Measurements from ENCODE around the gene MAGI1. TPM values are rescaled to one million over a fixed set of nuclear protein-coding genes. Genes with fewer than 3 reads are reported as not detected.

Gene MAGI1
- total RNA-seq, 2 donors from 2014 or later, result 37.5 to 51.6 TPM

GRCh38 chr3:65605876-65606432 lies 432.8 kb downstream of the MAGI1 start:
- no peaks in the 10 kb centered on the region for H3K9me3 ChIP-seq
- 89% methylated on average over 5 of the region's 5 CpGs for WGBS
- no peaks in the 10 kb centered on the region for H3K27me3 ChIP-seq (replicated peaks; ENCODE audit: insufficient read depth)
- H3K4me3 ChIP-seq, result no peak overlapping the region
- DNase-seq (ENCODE audit: low spot score), result no peak
- intact Hi-C loops (cut with DNase I), result no loop called here
- TF ChIP-seq POLR2A (IDR thresholded peaks at IDR 0.05) (no peak), POLR2AphosphoS5 (IDR thresholded peaks at IDR 0.05) (no peak), CTCF (IDR thresholded peaks at IDR 0.05) (no peak)
- no peaks in the 10 kb centered on the region for H3K4me1 ChIP-seq (replicated peaks)
- H3K36me3 ChIP-seq, result no peaks in the 10 kb centered on the region
- no peak overlapping the region for H3K27ac ChIP-seq

DNA sequence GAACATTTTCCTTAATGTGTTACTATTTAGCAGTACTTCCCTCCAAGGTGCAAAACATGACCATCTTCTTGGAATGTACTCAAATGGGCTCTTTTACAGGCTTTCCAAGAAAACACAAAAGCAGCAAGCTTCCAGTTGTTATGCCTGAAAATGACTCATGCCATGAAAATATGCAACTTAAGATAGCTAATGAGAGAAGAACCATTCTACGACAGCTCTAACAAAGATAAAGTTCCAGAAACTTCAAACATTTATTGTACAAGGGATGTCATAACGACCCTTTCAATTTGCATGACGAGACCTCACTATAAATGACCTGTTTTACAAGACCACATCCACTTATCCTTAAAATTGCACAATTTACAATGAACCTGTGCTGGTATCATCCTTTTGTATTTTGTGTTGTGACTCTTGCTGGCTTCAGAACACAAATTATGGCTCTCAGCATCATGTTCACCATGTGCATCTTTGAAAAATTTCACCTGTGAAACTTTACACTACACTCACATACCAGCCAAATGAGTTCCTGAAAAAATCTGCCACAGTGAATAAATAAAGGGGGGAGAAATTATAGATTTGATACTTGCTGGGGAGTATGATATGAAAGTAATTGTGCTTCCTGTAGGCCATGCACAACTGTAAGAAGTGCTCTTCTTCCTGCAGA lies 433.7 kb downstream of the MAGI1 start:
- intact Hi-C loops (cut with DNase I), result no loop called here
- TF ChIP-seq POLR2AphosphoS5 (IDR thresholded peaks at IDR 0.05) (no peak), POLR2A (IDR thresholded peaks at IDR 0.05) (no peak), CTCF (IDR thresholded peaks at IDR 0.05) (no peak)
- Histone ChIP-seq H3K36me3 (no peaks in the 10 kb centered on the region), H3K27ac (no peak overlapping the region), H3K27me3 (replicated peaks; ENCODE audit: insufficient read depth) (no peaks in the 10 kb centered on the region), H3K9me3 (no peaks in the 10 kb centered on the region), H3K4me3 (no peak overlapping the region), H3K4me1 (replicated peaks) (no peaks in the 10 kb centered on the region)
- WGBS, result 49% methylated on average over 3 of the region's 3 CpGs
- DNase-seq (ENCODE audit: low spot score), result no peak

DNA sequence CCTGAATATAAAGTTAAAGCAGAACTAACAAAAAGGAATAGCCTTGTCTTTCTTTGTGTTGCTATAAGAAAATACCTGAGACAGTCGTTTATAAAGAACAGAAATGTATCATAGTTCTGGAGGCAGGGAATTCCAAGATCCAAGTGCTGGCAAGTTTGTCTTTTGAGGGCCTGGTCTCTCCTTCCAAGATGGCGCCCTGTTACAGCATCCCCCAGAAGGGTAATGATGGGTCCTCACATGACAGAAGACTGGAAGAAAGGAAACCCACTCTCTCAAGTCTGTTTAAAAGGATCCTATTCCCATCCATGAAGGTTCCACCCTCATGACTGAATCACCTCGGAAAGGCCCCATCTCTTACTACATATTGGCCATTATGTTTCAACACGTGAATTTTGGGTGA lies 435.1 kb downstream of the MAGI1 start:
- DNase-seq (ENCODE audit: low spot score), result no peak
- Histone ChIP-seq H3K36me3 (no peaks in the 10 kb centered on the region), H3K27me3 (replicated peaks; ENCODE audit: insufficient read depth) (no peaks in the 10 kb centered on the region), H3K4me1 (replicated peaks) (no peaks in the 10 kb centered on the region), H3K27ac (no peak overlapping the region), H3K4me3 (no peak overlapping the region), H3K9me3 (no peaks in the 10 kb centered on the region)
- 93% methylated on average over 4 of the region's 4 CpGs for whole genome bisulfite sequencing
- intact Hi-C loops (cut with DNase I), result no loop called here
- TF ChIP-seq POLR2AphosphoS5 (IDR thresholded peaks at IDR 0.05) (no peak), CTCF (IDR thresholded peaks at IDR 0.05) (no peak), POLR2A (IDR thresholded peaks at IDR 0.05) (no peak)

GRCh38 chr3:65600888-65601287 lies 437.8 kb downstream of the MAGI1 start:
- TF ChIP-seq CTCF (IDR thresholded peaks at IDR 0.05) (no peak), POLR2A (IDR thresholded peaks at IDR 0.05) (no peak), POLR2AphosphoS5 (IDR thresholded peaks at IDR 0.05) (no peak)
- Histone ChIP-seq H3K9me3 (no peaks in the 10 kb centered on the region), H3K4me3 (no peak overlapping the region), H3K36me3 (no peaks in the 10 kb centered on the region), H3K27ac (no peak overlapping the region), H3K4me1 (replicated peaks) (no peaks in the 10 kb centered on the region), H3K27me3 (replicated peaks; ENCODE audit: insufficient read depth) (no peaks in the 10 kb centered on the region)
- no peak for DNase-seq (ENCODE audit: low spot score)
- 92% methylated on average over 2 of the region's 2 CpGs for WGBS
- intact Hi-C loops (cut with DNase I), result no loop called here

DNA sequence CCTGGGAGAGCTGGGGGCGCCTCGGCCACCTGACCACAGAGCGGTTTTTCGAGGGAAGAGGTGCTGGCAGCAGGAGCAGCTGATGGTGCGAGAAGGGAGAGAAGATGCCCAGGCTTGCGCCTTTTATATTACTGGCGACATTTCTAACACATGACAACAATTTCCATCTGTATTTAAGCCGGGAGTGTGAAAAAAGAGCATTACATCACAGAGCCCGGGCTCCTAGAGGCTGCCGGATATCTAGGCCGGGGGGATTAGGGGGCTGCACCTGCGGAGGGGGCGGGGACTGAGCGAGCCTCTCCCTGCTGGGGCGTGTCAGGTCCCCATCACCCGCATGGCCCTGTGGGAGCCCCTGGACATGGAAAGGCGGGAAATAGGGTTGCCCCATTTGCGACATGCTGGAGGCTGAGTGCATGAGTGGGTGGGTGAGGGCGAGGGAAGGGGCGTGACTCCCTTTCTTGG lies 440.7 kb downstream of the MAGI1 start:
- Histone ChIP-seq H3K9me3 (no peaks in the 10 kb centered on the region), H3K36me3 (no peaks in the 10 kb centered on the region), H3K4me3 (no peak overlapping the region), H3K27me3 (replicated peaks; ENCODE audit: insufficient read depth) (no peaks in the 10 kb centered on the region), H3K27ac (no peak overlapping the region), H3K4me1 (replicated peaks) (no peaks in the 10 kb centered on the region)
- intact Hi-C loops (cut with DNase I), result no loop called here
- TF ChIP-seq POLR2AphosphoS5 (IDR thresholded peaks at IDR 0.05), result no peak
- no peak for TF ChIP-seq CTCF (IDR thresholded peaks at IDR 0.05)
- TF ChIP-seq POLR2A (IDR thresholded peaks at IDR 0.05), result no peak
- WGBS, result 31% methylated on average over 20 of the region's 20 CpGs
- DNase-seq (ENCODE audit: low spot score), result no peak

Measured in prostate gland (tissue), 2 donors.